ENCODE results near the gene LDLRAD4. TPM values are rescaled to one million over a fixed set of nuclear protein-coding genes. Genes with fewer than 3 reads are reported as not detected.

LDLRAD4 gene
- total RNA-seq, 2 donors from 2014 or later = 112 to 120 TPM

- no peak overlapping the region for H3K4me3 Mint-ChIP-seq
- H3K36me3 Mint-ChIP-seq (ENCODE audit: low read depth) = peaks cover 3% of the 10 kb centered on the region
Observed at GRCh38 chr18:13510594-13510993, 292.0 kb downstream of the LDLRAD4 start.

DNA sequence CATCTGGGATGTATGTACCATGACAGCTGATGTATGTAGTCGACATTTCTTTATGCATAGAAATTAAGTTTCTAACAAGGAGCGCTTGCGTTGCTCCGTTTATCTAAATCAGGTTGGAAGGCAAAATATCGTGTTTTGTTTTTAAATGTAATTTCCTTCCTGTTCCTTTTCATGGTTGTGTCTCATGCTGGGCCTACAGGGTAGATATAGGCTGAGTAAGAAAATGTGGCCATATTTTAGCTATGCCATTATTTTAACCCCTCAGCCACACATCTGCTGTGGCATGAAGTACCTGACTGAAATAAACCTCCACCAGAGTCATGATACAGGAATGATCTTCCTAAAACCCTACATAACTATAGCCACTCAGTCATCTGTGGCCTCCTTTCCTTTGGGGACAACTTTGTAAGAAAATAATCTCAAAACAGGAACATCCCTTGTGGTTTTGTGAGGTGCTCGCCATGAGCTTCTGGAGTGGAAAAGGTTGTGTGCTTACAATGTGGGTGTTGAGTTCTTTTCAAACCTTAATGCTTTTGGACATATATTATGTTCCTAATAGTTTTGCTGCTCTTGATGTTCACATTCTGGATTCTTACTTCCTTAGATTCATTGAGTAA, 293.5 kb downstream of the LDLRAD4 start:
- Mint-ChIP-seq H3K27me3 (no peaks in the 10 kb centered on the region), H3K4me1 (peaks cover 21% of the 10 kb centered on the region), H3K4me3 (no peak overlapping the region), H3K36me3 (ENCODE audit: low read depth) (peaks cover 3% of the 10 kb centered on the region), H3K27ac (peak overlapping the region; percentile 63)
- ATAC-seq = no peak
- no peaks in the 10 kb centered on the region for H3K9me3 ChIP-seq (ENCODE audit: control insufficient read depth, low read length, poor library complexity, severe bottlenecking)
- no peak for DNase-seq

More at GRCh38 chr18:13510594-13510993, 292.0 kb downstream of the LDLRAD4 start:
- ATAC-seq = no peak
- H3K27ac Mint-ChIP-seq = peak overlapping the region; percentile 63
- no peaks in the 10 kb centered on the region for H3K9me3 ChIP-seq (ENCODE audit: control insufficient read depth, low read length, poor library complexity, severe bottlenecking)
- no peak for DNase-seq
- peaks cover 25% of the 10 kb centered on the region for H3K4me1 Mint-ChIP-seq
- no peaks in the 10 kb centered on the region for H3K27me3 Mint-ChIP-seq

- Mint-ChIP-seq H3K36me3 (ENCODE audit: low read depth) (peaks cover 8% of the 10 kb centered on the region), H3K27me3 (no peaks in the 10 kb centered on the region), H3K4me3 (no peak overlapping the region), H3K4me1 (peaks cover 25% of the 10 kb centered on the region), H3K27ac (no peak overlapping the region)
- no peaks in the 10 kb centered on the region for H3K9me3 ChIP-seq (ENCODE audit: control insufficient read depth, low read length, poor library complexity, severe bottlenecking)
- ATAC-seq (no peak), DNase-seq (no peak)
Observed at GRCh38 chr18:13513021-13513420, 294.5 kb downstream of the LDLRAD4 start.

- no peaks in the 10 kb centered on the region for H3K9me3 ChIP-seq (ENCODE audit: control insufficient read depth, low read length, poor library complexity, severe bottlenecking)
- Mint-ChIP-seq H3K36me3 (ENCODE audit: low read depth) (peaks cover 10% of the 10 kb centered on the region), H3K27me3 (no peaks in the 10 kb centered on the region), H3K4me3 (no peak overlapping the region), H3K27ac (peak overlapping the region; percentile 21), H3K4me1 (peaks cover 25% of the 10 kb centered on the region)
- no peak for DNase-seq
- ATAC-seq = no peak
Observed at GRCh38 chr18:13513481-13513880, 294.9 kb downstream of the LDLRAD4 start.

- Mint-ChIP-seq H3K4me3 (no peak overlapping the region), H3K27ac (no peak overlapping the region), H3K4me1 (peaks cover 22% of the 10 kb centered on the region), H3K27me3 (no peaks in the 10 kb centered on the region), H3K36me3 (ENCODE audit: low read depth) (peaks cover 7% of the 10 kb centered on the region)
- H3K9me3 ChIP-seq (ENCODE audit: control insufficient read depth, low read length, poor library complexity, severe bottlenecking) = no peaks in the 10 kb centered on the region
- no peak for ATAC-seq
- no peak for DNase-seq
Observed at GRCh38 chr18:13514558-13514957, 296.0 kb downstream of the LDLRAD4 start.

GRCh38 chr18:13516855-13517254, 298.3 kb downstream of the LDLRAD4 start:
- H3K36me3 Mint-ChIP-seq (ENCODE audit: low read depth) = peaks cover 7% of the 10 kb centered on the region
- ATAC-seq = no peak
- peak overlapping the region; percentile 68 for H3K27ac Mint-ChIP-seq
- peaks cover 14% of the 10 kb centered on the region for H3K4me1 Mint-ChIP-seq
- H3K27me3 Mint-ChIP-seq = no peaks in the 10 kb centered on the region
- no peak overlapping the region for H3K4me3 Mint-ChIP-seq
- no peak for DNase-seq
- no peaks in the 10 kb centered on the region for H3K9me3 ChIP-seq (ENCODE audit: control insufficient read depth, low read length, poor library complexity, severe bottlenecking)

DNA sequence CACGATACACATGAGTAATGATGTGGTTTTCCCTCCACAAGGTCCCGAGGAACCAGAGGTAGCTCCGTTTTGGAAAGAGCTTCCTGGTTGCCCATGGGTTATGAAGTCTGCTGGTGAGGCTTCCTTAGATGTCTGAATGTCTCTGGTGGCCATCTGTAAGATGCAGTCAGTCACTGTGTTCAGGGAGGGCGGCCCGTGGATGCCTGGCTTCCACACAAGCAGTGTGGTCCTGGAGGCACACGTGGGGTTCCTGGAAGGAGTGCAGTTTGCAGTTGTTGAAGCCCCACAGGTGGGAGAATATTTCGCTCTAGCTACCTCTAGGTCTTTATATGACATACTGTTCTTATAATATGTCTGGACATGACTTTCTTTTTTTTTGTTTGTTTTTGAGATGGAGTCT, 298.8 kb downstream of the LDLRAD4 start:
- Mint-ChIP-seq H3K36me3 (ENCODE audit: low read depth) (peaks cover 7% of the 10 kb centered on the region), H3K4me1 (peaks cover 14% of the 10 kb centered on the region), H3K4me3 (no peak overlapping the region), H3K27me3 (no peaks in the 10 kb centered on the region), H3K27ac (no peak overlapping the region)
- ATAC-seq (no peak), DNase-seq (no peak)
- H3K9me3 ChIP-seq (ENCODE audit: control insufficient read depth, low read length, poor library complexity, severe bottlenecking) = no peaks in the 10 kb centered on the region

GRCh38 chr18:13518382-13518781, 299.8 kb downstream of the LDLRAD4 start:
- Mint-ChIP-seq H3K36me3 (ENCODE audit: low read depth) (peaks cover 7% of the 10 kb centered on the region), H3K4me3 (no peak overlapping the region), H3K4me1 (peaks cover 12% of the 10 kb centered on the region), H3K27ac (no peak overlapping the region), H3K27me3 (no peaks in the 10 kb centered on the region)
- ATAC-seq (no peak), DNase-seq (no peak)
- H3K9me3 ChIP-seq (ENCODE audit: control insufficient read depth, low read length, poor library complexity, severe bottlenecking) = no peaks in the 10 kb centered on the region

DNA sequence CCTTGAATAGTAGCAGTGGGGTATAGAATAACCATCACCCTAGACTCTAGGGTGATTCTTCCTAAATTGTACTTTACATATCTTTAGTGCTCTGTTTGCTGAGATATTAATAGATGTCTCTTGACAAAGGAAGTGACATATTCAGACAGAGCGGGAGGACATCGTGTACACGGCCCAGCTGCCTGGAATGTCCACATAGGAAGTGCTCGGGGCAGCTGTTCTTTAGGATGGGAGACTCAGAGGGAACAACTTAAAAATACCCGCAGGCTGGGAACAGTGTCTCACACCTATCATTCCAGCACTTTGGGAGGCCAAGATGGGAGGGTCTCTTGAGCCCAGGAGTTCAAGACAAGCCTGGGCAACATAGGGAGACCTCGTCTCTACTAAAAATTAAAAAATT, 301.7 kb downstream of the LDLRAD4 start:
- Mint-ChIP-seq H3K27ac (no peak overlapping the region), H3K36me3 (ENCODE audit: low read depth) (peaks cover 7% of the 10 kb centered on the region), H3K27me3 (no peaks in the 10 kb centered on the region), H3K4me1 (peaks cover 16% of the 10 kb centered on the region), H3K4me3 (no peak overlapping the region)
- ATAC-seq = no peak
- H3K9me3 ChIP-seq (ENCODE audit: control insufficient read depth, low read length, poor library complexity, severe bottlenecking) = no peaks in the 10 kb centered on the region
- DNase-seq = no peak

DNA sequence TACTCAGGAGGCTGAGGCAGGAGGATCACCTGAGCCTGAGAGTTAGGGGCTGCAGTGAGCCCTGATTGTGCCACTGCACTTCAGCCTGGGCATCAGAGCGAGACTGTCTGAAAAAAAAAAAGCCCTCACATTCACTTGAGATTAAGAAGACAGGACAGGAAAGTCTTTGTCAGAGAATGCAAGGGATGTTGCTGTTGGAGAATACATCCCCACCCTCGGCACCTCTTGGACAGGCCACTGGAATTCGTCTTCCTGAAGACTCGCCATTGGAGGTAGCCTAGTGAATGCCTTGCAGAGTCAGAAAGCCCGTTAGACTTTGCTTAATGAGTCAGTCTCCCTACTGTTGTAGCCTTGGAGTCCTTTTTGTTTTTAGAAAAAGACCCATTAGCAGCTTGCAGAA, 302.2 kb downstream of the LDLRAD4 start:
- no peak for ATAC-seq
- Mint-ChIP-seq H3K4me3 (no peak overlapping the region), H3K27ac (peak overlapping the region; percentile 9), H3K36me3 (ENCODE audit: low read depth) (peaks cover 7% of the 10 kb centered on the region), H3K4me1 (peaks cover 16% of the 10 kb centered on the region), H3K27me3 (no peaks in the 10 kb centered on the region)
- no peak for DNase-seq
- no peaks in the 10 kb centered on the region for H3K9me3 ChIP-seq (ENCODE audit: control insufficient read depth, low read length, poor library complexity, severe bottlenecking)

GRCh38 chr18:13521418-13521817, 302.9 kb downstream of the LDLRAD4 start:
- peaks cover 16% of the 10 kb centered on the region for H3K4me1 Mint-ChIP-seq
- H3K27me3 Mint-ChIP-seq = no peaks in the 10 kb centered on the region
- DNase-seq (no peak), ATAC-seq (no peak)
- H3K36me3 Mint-ChIP-seq (ENCODE audit: low read depth) = peaks cover 7% of the 10 kb centered on the region
- H3K27ac Mint-ChIP-seq = peak overlapping the region; percentile 9
- no peak overlapping the region for H3K4me3 Mint-ChIP-seq
- no peaks in the 10 kb centered on the region for H3K9me3 ChIP-seq (ENCODE audit: control insufficient read depth, low read length, poor library complexity, severe bottlenecking)

- peaks cover 5% of the 10 kb centered on the region for H3K36me3 Mint-ChIP-seq (ENCODE audit: low read depth)
- H3K27me3 Mint-ChIP-seq = no peaks in the 10 kb centered on the region
- ATAC-seq = no peak
- H3K27ac Mint-ChIP-seq = no peak overlapping the region
- no peak for DNase-seq
- H3K4me3 Mint-ChIP-seq = no peak overlapping the region
- peaks cover 17% of the 10 kb centered on the region for H3K4me1 Mint-ChIP-seq
- H3K9me3 ChIP-seq (ENCODE audit: control insufficient read depth, low read length, poor library complexity, severe bottlenecking) = no peaks in the 10 kb centered on the region
Observed at GRCh38 chr18:13522256-13522655, 303.7 kb downstream of the LDLRAD4 start.

- no peaks in the 10 kb centered on the region for H3K9me3 ChIP-seq (ENCODE audit: control insufficient read depth, low read length, poor library complexity, severe bottlenecking)
- H3K36me3 Mint-ChIP-seq (ENCODE audit: low read depth) = peaks cover 1% of the 10 kb centered on the region
- peaks cover 18% of the 10 kb centered on the region for H3K4me1 Mint-ChIP-seq
Observed at GRCh38 chr18:13522861-13523660, 304.5 kb downstream of the LDLRAD4 start.

GRCh38 chr18:13524054-13524453, 305.5 kb downstream of the LDLRAD4 start:
- H3K27ac Mint-ChIP-seq = no peak overlapping the region
- H3K36me3 Mint-ChIP-seq (ENCODE audit: low read depth) = no peaks in the 10 kb centered on the region

More at GRCh38 chr18:13522861-13523660, 304.5 kb downstream of the LDLRAD4 start:
- DNase-seq = no peak
- Mint-ChIP-seq H3K4me3 (no peak overlapping the region), H3K27ac (no peak overlapping the region), H3K27me3 (no peaks in the 10 kb centered on the region)
- ATAC-seq = no peak

More at GRCh38 chr18:13524054-13524453, 305.5 kb downstream of the LDLRAD4 start:
- no peaks in the 10 kb centered on the region for H3K27me3 Mint-ChIP-seq
- ATAC-seq (no peak), DNase-seq (no peak)
- no peak overlapping the region for H3K4me3 Mint-ChIP-seq
- H3K9me3 ChIP-seq (ENCODE audit: control insufficient read depth, low read length, poor library complexity, severe bottlenecking) = no peaks in the 10 kb centered on the region
- peaks cover 17% of the 10 kb centered on the region for H3K4me1 Mint-ChIP-seq
